Measurements from ENCODE around the gene COL25A1.

GRCh38 chr4:108774809-108775530, 527.5 kb downstream of the COL25A1 start:
- no peak for TF ChIP-seq CTCF (IDR thresholded peaks at IDR 0.05)
- TF ChIP-seq TCF7L2 (IDR thresholded peaks at IDR 0.05; ENCODE audit: low read depth, low read length) = no peak

Measured in Panc1 (cell line).